GM12878 (cell line): ENCODE measurements around the gene GRM5. TPM values are rescaled to one million over a fixed set of nuclear protein-coding genes. Genes with fewer than 3 reads are reported as not detected.

Experiments
- ATAC-seq: fragments of 200-7000 bp; cut with Tn5 transposase; 3 replicates; pipeline ENCODE4 v1.9.1; 2020; ENCODE audit warnings: mild to moderate bottlenecking, moderate library complexity
- BruUV-seq: library from RNA; stranded (reverse); fragments of 400-500 nt; replicated peaks from 2 replicates; lab custom pipeline; 2021; lab: Mats Ljungman, UMichigan
- CTCF ChIA-PET: fragments of 300-600 bp; sonication (Branson Sonifier 250); formaldehyde crosslinking; extraction: SDS; loops from one replicate; lab custom pipeline; 2021; ENCODE audit warnings: inconsistent platforms; lab: Yijun Ruan, JAX
- POLR2A ChIA-PET: fragments of 350-600 bp; formaldehyde crosslinking; extraction: SDS; loops from one replicate; lab custom pipeline; 2021; ENCODE audit warnings: inconsistent platforms; lab: Charles Lee
- RAD21 ChIA-PET: fragments of 300-600 bp; sonication (Branson Sonifier 250); formaldehyde crosslinking; loops from one replicate; lab custom pipeline; 2023; ENCODE audit warnings: antibody characterized with exemption; ENCODE audit not compliant: unreplicated experiment; lab: Charles Lee
- SMC1A ChIA-PET: fragments of 300-600 bp; sonication (Branson Sonifier 250); formaldehyde crosslinking; loops from one replicate; lab custom pipeline; 2023; ENCODE audit not compliant: unreplicated experiment, uncharacterized antibody; lab: Charles Lee
- DNase-seq: peaks from one replicate; pipeline ENCODE4 v3.0.0-alpha.2; 2011; ENCODE audit warnings: low read depth, low spot score
- FAIRE-seq: peaks from 3 replicates; lab custom pipeline; 2011; peaks lifted over from hg19 to GRCh38; lab: Jason Lieb, UNC
- H2AFZ ChIP-seq: 2 replicates; pipeline ENCODE4 v1.6.0; 2011; ENCODE audit warnings: low read depth, low read length, control low read depth; ENCODE audit not compliant: control insufficient read depth
- H3K27ac ChIP-seq: 2 replicates; pipeline ENCODE4 v1.5.1; 2011; ENCODE audit warnings: control low read depth; ENCODE audit not compliant: control insufficient read depth, insufficient read depth
- H3K27me3 ChIP-seq, 2 experiments: replicated peaks in 1 of 2; 2 replicates each; pipeline versions ENCODE4 v1.6.0 to v1.6.1; 2011; ENCODE audit warnings: low read length in 1 of 2; ENCODE audit not compliant: control insufficient read depth in 2 of 2, insufficient read depth in 2 of 2
- H3K36me3 ChIP-seq, 2 experiments: 2 replicates each; pipeline ENCODE4 v1.5.1; 2011; ENCODE audit warnings: low read length in 1 of 2; ENCODE audit not compliant: control insufficient read depth in 2 of 2, insufficient read depth in 2 of 2
- H3K4me1 ChIP-seq: 2 replicates; pipeline ENCODE4 v1.6.1; 2011; ENCODE audit warnings: mild to moderate bottlenecking, low read length, moderate library complexity, mixed read lengths; ENCODE audit not compliant: control insufficient read depth, insufficient read depth
- H3K4me2 ChIP-seq: 2 replicates; pipeline ENCODE4 v1.6.0; 2011; ENCODE audit warnings: control low read depth; ENCODE audit not compliant: control insufficient read depth, insufficient read depth
- H3K4me3 ChIP-seq: fragments of 200-600 bp; sonication (generic); 2 replicates; pipeline ENCODE4 v1.5.1; 2016
- H3K79me2 ChIP-seq: 2 replicates; pipeline ENCODE4 v1.6.0; 2011; ENCODE audit warnings: low read length; ENCODE audit not compliant: control insufficient read depth, insufficient read depth
- H3K9ac ChIP-seq: 2 replicates; pipeline ENCODE4 v1.8.0; 2011; ENCODE audit warnings: low read length, control low read depth, mixed read lengths; ENCODE audit not compliant: control insufficient read depth, insufficient read depth
- H3K9me3 ChIP-seq: replicated peaks from 3 replicates; pipeline ENCODE4 v1.5.1; 2011; ENCODE audit warnings: mild to moderate bottlenecking, low read length; ENCODE audit not compliant: control insufficient read depth, insufficient read depth
- H4K20me1 ChIP-seq: 2 replicates; pipeline ENCODE4 v1.6.0; 2011; ENCODE audit not compliant: control insufficient read depth, insufficient read depth
- ASH2L ChIP-seq: fragments of 300-600, 200-600 bp; sonication (generic); IDR thresholded peaks from 2 replicates; pipeline ENCODE4 v1.6.1; 2017; ENCODE audit warnings: low read depth, mild to moderate bottlenecking, borderline replicate concordance
- BCL11A ChIP-seq: IDR thresholded peaks from 2 replicates; pipeline ENCODE4 v1.6.1; 2011; ENCODE audit warnings: low read depth, low read length
- NFIC ChIP-seq: IDR thresholded peaks from 2 replicates; pipeline ENCODE4 v1.6.1; 2012; ENCODE audit warnings: low read depth, mild to moderate bottlenecking, inconsistent platforms, low read length, moderate library complexity
- NFYB ChIP-seq: IDR thresholded peaks from 2 replicates; pipeline ENCODE4 v1.6.1; 2011; ENCODE audit warnings: low read depth, mild to moderate bottlenecking, low read length, improper control_type of control experiment, moderate library complexity; ENCODE audit not compliant: insufficient read depth
- RCOR1 ChIP-seq: conservative IDR thresholded peaks from 2 replicates; pipeline ENCODE4 v1.6.1; 2012; ENCODE audit warnings: low read depth, low read length, improper control_type of control experiment
- SUPT20H ChIP-seq: IDR thresholded peaks from 2 replicates; pipeline ENCODE4 v1.6.1; 2011; ENCODE audit warnings: low read depth, mild to moderate bottlenecking, low read length, moderate library complexity, borderline replicate concordance; ENCODE audit not compliant: control insufficient read depth
- YY1 ChIP-seq: IDR thresholded peaks from 2 replicates; pipeline ENCODE4 v1.6.1; 2011; ENCODE audit warnings: low read depth, mild to moderate bottlenecking, low read length
- ZBED1 ChIP-seq: IDR thresholded peaks from 2 replicates; pipeline ENCODE4 v1.6.1; 2016; ENCODE audit warnings: borderline replicate concordance
- ZSCAN29 ChIP-seq: fragments of 450-650 bp; IDR thresholded peaks from 2 replicates; pipeline ENCODE4 v1.6.1; 2017; ENCODE audit warnings: mild to moderate bottlenecking, moderate library complexity
- WGBS: methylation state at CpG from one replicate; pipeline ENCODE4 v1.1.6; 2016; ENCODE audit warnings: low lambda C conversion rate; ENCODE audit not compliant: insufficient replicate concordance, insufficient coverage; ENCODE audit errors: missing lambda C conversion rate; 5-methylcytosine and 5-hydroxymethylcytosine counted together
- in situ Hi-C: fragments of 300-500 bp; cut with MboI; formaldehyde crosslinking; loops from 9 replicates; pipeline ENCODE4 v1.14.3; 2018; ENCODE audit warnings: mixed read lengths
- intact Hi-C: fragments of 100-400 bp; cut with micrococcal nuclease; formaldehyde crosslinking; loops from one replicate; pipeline ENCODE4 v1.14.2; 2022; ENCODE audit not compliant: unreplicated experiment
- polyA plus RNA-seq, 11 experiments: library from polyadenylated mRNA; depleted of rRNA in 4 of 11; unstranded in 6 of 11; stranded (reverse) in 5 of 11; fragments of >200 nt; fragmentation: Nextera tagmentation in 4 of 11; fragmentation: Illumina TruSeq in 1 of 11; extraction: Ambion mirVana in 4 of 11; extraction: Trizol in 1 of 11; gene quantifications; 1 replicate in 1 of 11; 2 replicates in 10 of 11; pipeline versions ENCODE4 v1.2.1 to v1.2.3, GENCODE V29; 2011 to 2016; ENCODE audit warnings: inconsistent platforms in 2 of 11, missing spikeins in 2 of 11, low read depth in 1 of 11
- total RNA-seq, 4 experiments: library from RNA; depleted of rRNA in 3 of 4; stranded (reverse); fragments of >200 nt in 3 of 4; fragmentation: Illumina TruSeq in 1 of 4; extraction: Trizol in 1 of 4; gene quantifications; 2 replicates each; pipeline versions ENCODE4 v1.2.1 to v1.2.3, GENCODE V29; 2013 to 2021

The GRM5 gene
- total and polyA plus RNA-seq, 10 of the 15 experiments (the other 5 are each of a cell fraction or from before 2014, with no cell fraction given), result not detected

DNA sequence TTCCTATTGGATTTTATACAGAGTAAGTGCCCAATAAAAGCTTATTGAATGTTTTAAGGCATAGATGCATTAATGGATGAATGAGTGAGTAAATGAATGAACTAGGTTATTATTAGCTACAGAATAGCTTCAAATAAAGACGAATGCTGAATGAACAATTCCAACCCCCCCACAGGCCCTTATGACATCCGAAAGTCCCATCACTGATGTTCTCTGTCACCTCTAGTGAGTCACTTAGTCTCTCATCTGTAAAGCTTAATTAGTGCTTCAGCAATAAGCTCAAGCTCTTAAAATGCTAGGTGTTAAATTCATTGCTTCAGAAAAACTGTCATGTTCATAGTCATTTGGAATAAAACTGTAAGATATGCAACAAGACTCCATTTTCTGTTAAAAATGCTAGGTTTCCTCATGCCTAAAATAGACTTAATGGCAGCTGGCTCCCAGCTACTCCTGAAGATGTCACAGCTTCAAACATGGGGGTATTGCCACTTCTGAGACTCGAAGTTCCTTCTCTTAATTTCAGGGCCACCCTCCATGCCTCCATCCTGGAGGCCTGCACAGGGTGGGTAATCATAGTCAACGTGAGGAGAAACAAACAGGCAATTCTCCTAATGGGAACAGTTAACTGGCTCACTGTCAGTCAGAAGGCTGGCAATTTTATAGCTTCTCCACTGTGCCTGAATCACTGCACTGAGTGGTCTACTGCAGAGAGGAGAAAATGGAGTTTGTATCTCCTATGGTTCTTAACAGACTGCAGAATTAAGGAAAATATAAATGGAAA lies 373.3 kb downstream of the GRM5 start:
- no peak overlapping the region for H2AFZ ChIP-seq
- H3K79me2 ChIP-seq, result no peaks in the 10 kb centered on the region
- H3K4me2 ChIP-seq, result no peak overlapping the region
- ATAC-seq (no peak), DNase-seq (no peak), FAIRE-seq (no peak)
- H3K4me1 ChIP-seq, result no peaks in the 10 kb centered on the region
- ChIA-PET SMC1A (interaction anchor here (0.9 to 1.6 kb wide), 5 partner anchors 8 to 193 kb away, joined by 3 to 5 read pairs (median 3); no protein-coding TSS in a partner anchor), POLR2A (no interaction called here), CTCF (interaction anchor here (1.1 to 1.2 kb wide), 3 partner anchors 8 to 10 kb away, joined by 3 to 4 read pairs (median 4); no protein-coding TSS in a partner anchor), RAD21 (interaction anchor here (1.0 kb wide), 1 partner anchor 109 kb away, joined by 3 read pairs; no protein-coding TSS in a partner anchor)
- H3K9me3 ChIP-seq, result no peaks in the 10 kb centered on the region
- H3K27ac ChIP-seq, result no peak overlapping the region
- no peak overlapping the region for H3K9ac ChIP-seq
- H3K36me3 ChIP-seq, result no peaks in the 10 kb centered on the region
- intact Hi-C loops (no loop called here), in situ Hi-C loops (no loop called here)
- TF ChIP-seq YY1 (no peak), ZBED1 (no peak), RCOR1 (no peak), NFIC (no peak), SUPT20H (no peak), ASH2L (no peak), ZSCAN29 (no peak), BCL11A (no peak), NFYB (no peak)
- 0% methylated on average over 4 of the region's 4 CpGs for WGBS
- no peaks in the 10 kb centered on the region for H4K20me1 ChIP-seq
- BruUV-seq, result no TSS peak
- no peak overlapping the region for H3K4me3 ChIP-seq
- H3K27me3 ChIP-seq, result peaks cover 0 to 3% of the 10 kb centered on the region in 2 experiments; a peak in 2 of 4 replicates
